Measurements from ENCODE around the gene NOTCH3. TPM values are rescaled to one million over a fixed set of nuclear protein-coding genes. Genes with fewer than 3 reads are reported as not detected.

Gene NOTCH3
- polyA plus RNA-seq, 1 experiment: 37.6 TPM

GRCh38 chr19:15227261-15227660, 26.5 kb upstream of the NOTCH3 start:
- CTCF ChIA-PET: interaction anchor here (0.6 to 1.7 kb wide), 2 partner anchors 23 to 1994 kb away, joined by 3 to 4 read pairs; no protein-coding TSS in a partner anchor

GRCh38 chr19:15225760-15226159, 25.0 kb upstream of the NOTCH3 start:
- CTCF ChIA-PET: interaction anchor here (1.7 kb wide), 1 partner anchor 24 kb away, joined by 4 read pairs; no protein-coding TSS in a partner anchor
- DNase-seq (ENCODE audit: low read depth): no peak
- POLR2A ChIA-PET: interaction anchor here (0.6 kb wide), 1 partner anchor 8 kb away, joined by 5 read pairs; no protein-coding TSS in a partner anchor

More at GRCh38 chr19:15227261-15227660, 26.5 kb upstream of the NOTCH3 start:
- Histone ChIP-seq H3K4me3 (ENCODE audit: low read depth, low read length) (no peak overlapping the region), H3K27me3 (ENCODE audit: control insufficient read depth, insufficient read depth, low read length) (no peaks in the 10 kb centered on the region), H3K36me3 (ENCODE audit: control insufficient read depth, insufficient read depth, low read length) (no peaks in the 10 kb centered on the region)
- POLR2A ChIA-PET: no interaction called here
- TF ChIP-seq CTCF (IDR thresholded peaks at IDR 0.05; ENCODE audit: insufficient read depth, low read depth, low read length): no peak
- no peak for DNase-seq (ENCODE audit: low read depth)

GRCh38 chr19:15223649-15224361, 23.0 kb upstream of the NOTCH3 start:
- Histone ChIP-seq H3K4me3 (ENCODE audit: low read depth, low read length) (peak overlapping the region; percentile 56), H3K36me3 (ENCODE audit: control insufficient read depth, insufficient read depth, low read length) (no peaks in the 10 kb centered on the region), H3K27me3 (ENCODE audit: control insufficient read depth, insufficient read depth, low read length) (no peaks in the 10 kb centered on the region)
- no peak for DNase-seq (ENCODE audit: low read depth)
- CTCF ChIA-PET: interaction anchor here (0.5 kb wide), 1 partner anchor 25 kb away, joined by 3 read pairs; no protein-coding TSS in a partner anchor
- no peak for TF ChIP-seq CTCF (IDR thresholded peaks at IDR 0.05; ENCODE audit: insufficient read depth, low read depth, low read length)
- POLR2A ChIA-PET: no interaction called here

More at GRCh38 chr19:15225760-15226159, 25.0 kb upstream of the NOTCH3 start:
- TF ChIP-seq CTCF (IDR thresholded peaks at IDR 0.05; ENCODE audit: insufficient read depth, low read depth, low read length): no peak
- Histone ChIP-seq H3K36me3 (ENCODE audit: control insufficient read depth, insufficient read depth, low read length) (no peaks in the 10 kb centered on the region), H3K27me3 (ENCODE audit: control insufficient read depth, insufficient read depth, low read length) (no peaks in the 10 kb centered on the region), H3K4me3 (ENCODE audit: low read depth, low read length) (no peak overlapping the region)

- POLR2A ChIA-PET: no interaction called here
- Histone ChIP-seq H3K4me3 (ENCODE audit: low read depth, low read length) (peak overlapping the region; percentile 56), H3K36me3 (ENCODE audit: control insufficient read depth, insufficient read depth, low read length) (no peaks in the 10 kb centered on the region), H3K27me3 (ENCODE audit: control insufficient read depth, insufficient read depth, low read length) (no peaks in the 10 kb centered on the region)
- DNase-seq (ENCODE audit: low read depth): peak; percentile 82
- TF ChIP-seq CTCF (IDR thresholded peaks at IDR 0.05; ENCODE audit: insufficient read depth, low read depth, low read length): no peak
- CTCF ChIA-PET: no interaction called here
Measured at GRCh38 chr19:15222738-15223648, 22.2 kb upstream of the NOTCH3 start.

GRCh38 chr19:15220833-15221232, 20.0 kb upstream of the NOTCH3 start:
- DNase-seq (ENCODE audit: low read depth): no peak
- POLR2A ChIA-PET: interaction anchor here (0.6 kb wide), 1 partner anchor 163 kb away, joined by 3 read pairs; no protein-coding TSS in a partner anchor
- CTCF ChIA-PET: interaction anchor here (0.6 kb wide), 1 partner anchor 40 kb away, joined by 3 read pairs; no protein-coding TSS in a partner anchor
- H3K36me3 ChIP-seq (ENCODE audit: control insufficient read depth, insufficient read depth, low read length): no peaks in the 10 kb centered on the region
- TF ChIP-seq CTCF (IDR thresholded peaks at IDR 0.05; ENCODE audit: insufficient read depth, low read depth, low read length): no peak
- no peak overlapping the region for H3K4me3 ChIP-seq (ENCODE audit: low read depth, low read length)
- H3K27me3 ChIP-seq (ENCODE audit: control insufficient read depth, insufficient read depth, low read length): no peaks in the 10 kb centered on the region
